ENCODE measurements around the gene LTBP2.

DNA sequence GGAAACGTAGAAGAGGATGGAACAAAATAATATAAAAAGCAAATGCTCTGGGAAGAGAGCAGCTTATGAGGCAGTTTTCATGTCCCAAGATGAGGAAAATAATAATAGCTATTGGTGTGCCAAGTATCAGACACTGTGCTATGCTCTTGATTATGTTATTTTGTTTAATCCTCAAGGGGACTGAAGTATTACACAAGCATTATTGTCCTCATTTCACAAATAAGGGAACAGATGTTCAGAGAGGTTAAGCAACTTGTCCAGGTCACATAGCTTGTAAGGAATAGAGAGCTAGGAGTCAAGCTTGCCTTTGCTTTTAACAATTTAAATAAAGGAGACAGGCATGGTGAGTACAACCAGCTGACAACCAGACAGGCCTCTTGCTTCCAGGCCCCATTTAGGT, 26.9 kb upstream of the LTBP2 start:
- TF ChIP-seq, protein P1, sequence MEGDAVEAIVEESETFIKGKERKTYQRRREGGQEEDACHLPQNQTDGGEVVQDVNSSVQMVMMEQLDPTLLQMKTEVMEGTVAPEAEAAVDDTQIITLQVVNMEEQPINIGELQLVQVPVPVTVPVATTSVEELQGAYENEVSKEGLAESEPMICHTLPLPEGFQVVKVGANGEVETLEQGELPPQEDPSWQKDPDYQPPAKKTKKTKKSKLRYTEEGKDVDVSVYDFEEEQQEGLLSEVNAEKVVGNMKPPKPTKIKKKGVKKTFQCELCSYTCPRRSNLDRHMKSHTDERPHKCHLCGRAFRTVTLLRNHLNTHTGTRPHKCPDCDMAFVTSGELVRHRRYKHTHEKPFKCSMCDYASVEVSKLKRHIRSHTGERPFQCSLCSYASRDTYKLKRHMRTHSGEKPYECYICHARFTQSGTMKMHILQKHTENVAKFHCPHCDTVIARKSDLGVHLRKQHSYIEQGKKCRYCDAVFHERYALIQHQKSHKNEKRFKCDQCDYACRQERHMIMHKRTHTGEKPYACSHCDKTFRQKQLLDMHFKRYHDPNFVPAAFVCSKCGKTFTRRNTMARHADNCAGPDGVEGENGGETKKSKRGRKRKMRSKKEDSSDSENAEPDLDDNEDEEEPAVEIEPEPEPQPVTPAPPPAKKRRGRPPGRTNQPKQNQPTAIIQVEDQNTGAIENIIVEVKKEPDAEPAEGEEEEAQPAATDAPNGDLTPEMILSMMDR (IDR thresholded peaks at IDR 0.05; ENCODE audit: control extremely low read depth in 1 of 3, insufficient read depth in 1 of 3, low read depth in 1 of 3, low read length in 3 of 3) = no peak
- TF ChIP-seq SRF (IDR thresholded peaks at IDR 0.05; ENCODE audit: low read depth, low read length) = no peak
- no peak for TF ChIP-seq POLR2A (IDR thresholded peaks at IDR 0.05; ENCODE audit: control extremely low read depth in 1 of 2, low read depth in 2 of 2, low read length in 2 of 2)
- TF ChIP-seq FOSL1 (IDR thresholded peaks at IDR 0.05; ENCODE audit: insufficient read depth, low read depth, low read length) = no peak

All from H1 (cell line).